Measurements from ENCODE around the gene BDH1. TPM values are rescaled to one million over a fixed set of nuclear protein-coding genes. Genes with fewer than 3 reads are reported as not detected.
"Not testable (repeated sequence)": the region's sequence is repeated elsewhere in the genome, so short reads cannot be mapped to it uniquely, and the experiment has no call there.

Gene BDH1
- total and polyA plus RNA-seq, 2 of the 8 experiments (the other 6 are each of a cell fraction or from before 2014, with no cell fraction given): 27.2 to 28.1 TPM

DNA sequence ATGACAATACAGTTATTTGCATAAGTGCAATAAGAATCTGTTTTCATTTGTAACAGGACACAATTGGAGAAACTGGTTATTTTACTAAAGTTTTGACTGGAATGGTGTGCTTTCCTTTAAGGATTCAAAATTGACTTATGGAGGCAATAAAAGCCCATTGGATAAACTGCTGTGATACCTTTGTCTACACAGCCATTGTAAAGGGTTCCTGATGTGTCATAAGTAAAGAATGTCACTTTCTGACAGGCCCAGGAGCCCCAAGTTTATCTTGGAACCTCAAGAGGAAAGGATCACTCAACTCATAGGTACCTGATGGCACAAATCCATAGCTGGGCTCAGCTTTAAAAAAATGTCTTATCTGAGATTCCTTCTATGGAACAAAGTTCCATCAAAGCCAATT, 10.4 kb upstream of the BDH1 start:
- CTCF ChIA-PET (ENCODE audit: partially characterized antibody): interaction anchor here (1.0 to 2.2 kb wide), 2 partner anchors 33 to 45 kb away, joined by 5 to 7 read pairs; no protein-coding TSS in a partner anchor

More for the DNA sequence above, 10.4 kb upstream of the BDH1 start:
- not testable (repeated sequence) for H3K18ac ChIP-seq (ENCODE audit: extremely low read depth, low read length); H3K9ac ChIP-seq (replicated peaks in 1 of 4; ENCODE audit: extremely low read depth in 1 of 4, low read depth in 3 of 4, low read length in 3 of 4); H2BK5ac ChIP-seq (ENCODE audit: low read depth, low read length); H2BK15ac ChIP-seq (ENCODE audit: low read length); H2AFZ ChIP-seq (ENCODE audit: low read length); H3K56ac ChIP-seq (replicated peaks; ENCODE audit: insufficient read length, low read depth, low read length); H3K27ac ChIP-seq (ENCODE audit: low read depth, low read length); H3K27me3 ChIP-seq (replicated peaks in 1 of 4; ENCODE audit: control insufficient read depth in 3 of 4, extremely low read depth in 1 of 4, insufficient read depth in 3 of 4, low read length in 3 of 4); H4K20me1 ChIP-seq (replicated peaks in 1 of 2; ENCODE audit: control insufficient read depth in 1 of 2, insufficient read depth in 2 of 2, low read length in 2 of 2); H3K79me1 ChIP-seq (ENCODE audit: low read depth, low read length); H3K79me2 ChIP-seq (ENCODE audit: control insufficient read depth in 1 of 2, insufficient read depth in 2 of 2, low read length in 2 of 2); H3K4me3 ChIP-seq (ENCODE audit: extremely low read depth in 1 of 4, insufficient read depth in 2 of 4, low read depth in 3 of 4, low read length in 4 of 4); H2BK12ac ChIP-seq (ENCODE audit: low read depth, low read length); H3K14ac ChIP-seq (ENCODE audit: insufficient read length); H3K36me3 ChIP-seq (ENCODE audit: control insufficient read depth in 2 of 4, insufficient read depth in 4 of 4, low read length in 3 of 4); H3K23me2 ChIP-seq (ENCODE audit: low read depth, low read length); H2AK5ac ChIP-seq (ENCODE audit: low read depth, low read length); H3K23ac ChIP-seq (ENCODE audit: insufficient read length); H2BK20ac ChIP-seq (ENCODE audit: low read length); H4K8ac ChIP-seq (ENCODE audit: extremely low read depth, insufficient read depth, low read length); H3K4ac ChIP-seq (replicated peaks; ENCODE audit: insufficient read length, low read depth, low read length); DNase-seq (ENCODE audit: low read depth in 1 of 2, low spot score in 2 of 2); H4K91ac ChIP-seq (replicated peaks; ENCODE audit: insufficient read length, low read length); H4K5ac ChIP-seq (ENCODE audit: insufficient read length, low read depth, low read length); H2BK120ac ChIP-seq (replicated peaks; ENCODE audit: low read depth, low read length); FAIRE-seq; H3K4me2 ChIP-seq (ENCODE audit: insufficient read depth in 1 of 2, low read depth in 2 of 2, low read length in 2 of 2)
- Histone ChIP-seq H3K4me1 (replicated peaks in 1 of 4; ENCODE audit: control insufficient read depth in 3 of 4, insufficient read depth in 4 of 4, low read length in 3 of 4) (peaks cover 3 to 10% (median 4%) of the 10 kb centered on the region in 4 experiments; a peak in 5 of 7 replicates), H3K9me3 (ENCODE audit: insufficient read depth in 2 of 2, low read depth in 1 of 2, low read length in 1 of 2) (peaks cover 32 to 47% of the 10 kb centered on the region in 2 experiments)
- POLR2A ChIA-PET (ENCODE audit: partially characterized antibody): interaction anchor here (1.7 kb wide), 1 partner anchor 11 kb away, joined by 5 read pairs; no protein-coding TSS in a partner anchor
